ENCODE measurements around the gene RTTN.

The RTTN gene

DNA sequence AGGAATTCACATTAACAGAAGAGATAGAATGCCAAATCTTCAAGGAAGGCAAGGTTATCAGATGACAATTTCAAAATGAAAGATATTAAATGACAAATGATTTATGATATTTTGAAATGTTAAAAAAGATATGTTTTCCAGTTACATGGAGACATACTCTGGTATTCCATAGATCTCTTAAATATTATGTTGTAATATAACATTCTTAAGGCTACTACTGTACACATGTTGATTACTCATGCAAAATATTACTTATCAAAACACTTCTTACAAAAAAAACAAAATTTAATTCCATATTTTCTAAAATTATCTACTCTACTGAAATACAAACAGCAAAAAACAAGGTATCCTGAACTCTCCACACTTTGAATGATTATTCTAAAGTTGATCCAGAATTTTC lies 22.9 kb downstream of the RTTN start:
- TF ChIP-seq CTCF (IDR thresholded peaks at IDR 0.05; ENCODE audit: extremely low read depth, missing control alignments): no peak
- DNase-seq (ENCODE audit: low spot score): no peak

DNA sequence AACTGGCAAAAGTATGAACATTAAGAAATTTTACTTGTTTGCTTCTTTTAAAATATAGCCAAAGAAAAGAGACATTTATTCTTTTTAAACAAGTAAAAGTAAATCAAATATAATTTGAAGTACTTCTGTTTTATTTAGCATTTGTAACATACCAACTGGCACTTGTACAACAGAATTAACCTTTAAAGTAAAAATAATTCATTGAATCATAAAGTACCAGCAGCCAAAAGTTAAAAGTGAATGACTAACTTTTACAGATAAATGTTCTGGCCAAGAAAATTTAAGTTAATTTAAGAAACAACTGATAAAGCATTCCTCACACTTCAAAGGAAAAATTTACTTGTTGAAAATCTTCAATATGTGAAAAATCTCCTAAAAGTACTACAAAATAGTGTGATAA lies 23.8 kb downstream of the RTTN start:
- TF ChIP-seq CTCF (IDR thresholded peaks at IDR 0.05; ENCODE audit: extremely low read depth, missing control alignments): no peak
- DNase-seq (ENCODE audit: low spot score): no peak

DNA sequence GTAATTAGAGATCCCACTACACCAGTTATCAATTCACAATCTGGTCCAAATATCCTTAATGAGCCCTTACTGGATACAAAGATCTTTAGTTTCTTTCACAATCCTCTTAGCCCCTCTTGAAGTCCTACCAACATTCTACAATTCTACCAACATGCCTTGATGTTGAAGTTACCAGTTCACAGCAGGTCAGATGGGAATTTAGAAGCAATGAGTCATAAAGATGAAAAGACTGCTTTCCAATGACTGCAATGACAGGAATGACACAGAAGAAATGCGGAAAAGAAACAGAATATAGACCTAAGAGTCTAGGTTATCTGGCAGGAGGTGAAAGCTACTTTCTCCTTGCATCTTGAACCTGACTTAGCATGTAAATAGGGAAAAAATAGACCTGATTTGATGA lies 24.5 kb downstream of the RTTN start:
- no peak for DNase-seq (ENCODE audit: low spot score)
- TF ChIP-seq CTCF (IDR thresholded peaks at IDR 0.05; ENCODE audit: extremely low read depth, missing control alignments): no peak

DNA sequence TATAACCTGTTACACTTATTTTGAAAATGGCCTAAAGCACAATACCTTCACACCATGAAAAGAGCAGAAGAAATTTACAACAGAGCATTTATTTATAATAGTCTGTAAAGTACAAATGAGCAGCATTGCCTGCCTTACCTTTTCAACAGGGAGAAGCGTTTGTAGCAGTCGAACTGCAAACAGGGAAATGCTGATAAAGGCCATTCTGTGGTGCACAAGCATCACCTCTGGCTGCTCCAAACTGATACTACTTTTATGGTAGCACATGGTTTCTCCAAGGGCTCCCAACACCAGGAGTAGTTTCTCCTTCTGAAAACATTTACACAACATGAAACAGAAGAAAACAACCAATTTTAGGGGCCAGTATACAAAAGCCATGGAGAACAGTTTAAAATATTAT lies 28.9 kb downstream of the RTTN start:
- no peak for TF ChIP-seq CTCF (IDR thresholded peaks at IDR 0.05; ENCODE audit: extremely low read depth, missing control alignments)
- no peak for DNase-seq (ENCODE audit: low spot score)

DNA sequence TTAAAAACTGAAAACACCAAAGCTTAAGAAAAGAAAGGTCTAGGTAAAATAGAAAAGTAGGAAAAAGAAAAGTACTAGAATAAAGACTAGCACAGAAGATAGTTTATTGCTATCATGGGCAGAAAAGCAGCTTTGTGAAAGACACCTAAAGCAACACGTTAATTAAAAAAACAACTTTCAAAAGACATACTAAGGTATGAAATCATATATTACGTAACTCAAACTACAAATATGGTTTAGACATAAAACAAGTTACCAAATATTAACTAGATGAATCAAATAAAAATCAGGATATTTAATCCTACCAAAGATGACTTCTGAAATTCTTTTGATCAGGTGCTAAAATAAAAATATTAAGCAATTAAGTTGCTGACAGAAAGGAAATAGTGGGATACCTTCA lies 30.3 kb downstream of the RTTN start:
- DNase-seq (ENCODE audit: low spot score): no peak
- TF ChIP-seq CTCF (IDR thresholded peaks at IDR 0.05; ENCODE audit: extremely low read depth, missing control alignments): no peak

- no peak for DNase-seq (ENCODE audit: low spot score)
- no peak for TF ChIP-seq CTCF (IDR thresholded peaks at IDR 0.05; ENCODE audit: extremely low read depth, missing control alignments)
Measured at GRCh38 chr18:70172225-70172624, 33.3 kb downstream of the RTTN start.

DNA sequence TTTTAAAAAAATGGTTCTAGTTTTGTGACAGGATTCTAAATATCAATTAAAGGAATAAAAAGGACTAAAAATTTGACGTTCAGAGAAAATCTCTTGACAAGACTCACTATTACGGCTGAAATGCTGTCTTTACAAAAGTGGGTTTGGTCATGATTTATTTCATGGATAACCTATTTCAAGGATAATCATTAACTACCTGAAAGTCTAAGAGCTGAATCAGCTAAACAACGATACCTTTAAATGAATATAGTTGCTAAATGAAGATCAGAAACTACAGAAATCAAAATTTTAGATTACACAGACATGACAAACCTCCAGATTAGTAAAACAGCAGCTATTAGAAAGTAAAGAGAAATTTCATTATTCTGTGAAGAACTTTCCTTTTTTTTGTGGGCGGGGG lies 35.7 kb downstream of the RTTN start:
- DNase-seq (ENCODE audit: low spot score): no peak
- no peak for TF ChIP-seq CTCF (IDR thresholded peaks at IDR 0.05; ENCODE audit: extremely low read depth, missing control alignments)

All from GM20000 (cell line).